GM10248 (cell line): Measurements from ENCODE around the gene CALML6.

ENCODE experiments used
- CTCF ChIA-PET: fragments of 300-600 bp; sonication (Branson Sonifier 250); formaldehyde crosslinking; extraction: SDS; loops from one replicate; lab custom pipeline; 2021; ENCODE audit warnings: antibody characterized with exemption; lab: Yijun Ruan, JAX
- POLR2A ChIA-PET: fragments of 350-650 bp; sonication (Branson Sonifier 250); formaldehyde crosslinking; extraction: SDS; loops from one replicate; lab custom pipeline; 2020; ENCODE audit warnings: antibody characterized with exemption; lab: Yijun Ruan, JAX
- DNase-seq: peaks from one replicate; pipeline ENCODE4 v3.0.0; 2012; ENCODE audit errors: extremely low spot score
- TF ChIP-seq, protein P1 (sequence below): IDR thresholded peaks from 2 replicates; pipeline ENCODE4 v1.5.1; 2012; ENCODE audit warnings: mild to moderate bottlenecking, low read depth; ENCODE audit errors: extremely low read depth, missing control alignments, control extremely low read depth

Gene CALML6

DNA sequence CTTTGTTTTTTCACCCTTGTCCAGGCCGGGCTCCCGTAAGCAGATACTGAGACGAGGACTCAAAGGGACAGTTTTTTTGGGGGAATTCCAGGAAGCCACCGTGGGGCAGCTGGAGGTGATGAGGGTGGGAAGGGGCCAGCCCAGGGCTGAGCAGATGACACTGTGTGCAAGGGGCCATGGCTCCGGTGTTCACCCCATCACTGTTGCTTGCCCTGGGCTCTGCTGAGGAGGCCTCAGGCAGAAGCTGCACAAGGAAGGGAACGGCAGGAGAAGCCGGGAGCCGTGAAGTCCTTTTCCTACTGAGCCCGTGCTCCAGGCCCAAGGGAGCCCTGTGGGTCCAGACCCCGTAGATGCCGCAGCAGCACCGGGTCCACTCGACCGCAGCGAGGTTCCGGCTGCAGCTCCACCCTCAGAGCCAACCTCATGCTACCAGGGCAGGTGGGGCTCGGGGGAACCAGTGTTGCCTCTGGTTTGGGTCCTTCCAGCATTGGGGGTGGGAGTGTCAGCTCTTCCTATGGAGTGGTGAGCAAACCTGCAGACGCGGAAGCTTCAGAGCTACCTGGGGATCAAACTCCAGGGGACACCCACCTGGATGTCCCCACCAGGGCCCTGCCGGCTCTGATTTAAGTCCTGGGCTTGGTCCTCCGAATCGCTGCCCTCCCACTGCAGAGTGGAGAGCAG is 4.3 kb upstream of the CALML6 start:
- no peak for DNase-seq
- ChIA-PET CTCF (no interaction called here), POLR2A (no interaction called here)

DNA sequence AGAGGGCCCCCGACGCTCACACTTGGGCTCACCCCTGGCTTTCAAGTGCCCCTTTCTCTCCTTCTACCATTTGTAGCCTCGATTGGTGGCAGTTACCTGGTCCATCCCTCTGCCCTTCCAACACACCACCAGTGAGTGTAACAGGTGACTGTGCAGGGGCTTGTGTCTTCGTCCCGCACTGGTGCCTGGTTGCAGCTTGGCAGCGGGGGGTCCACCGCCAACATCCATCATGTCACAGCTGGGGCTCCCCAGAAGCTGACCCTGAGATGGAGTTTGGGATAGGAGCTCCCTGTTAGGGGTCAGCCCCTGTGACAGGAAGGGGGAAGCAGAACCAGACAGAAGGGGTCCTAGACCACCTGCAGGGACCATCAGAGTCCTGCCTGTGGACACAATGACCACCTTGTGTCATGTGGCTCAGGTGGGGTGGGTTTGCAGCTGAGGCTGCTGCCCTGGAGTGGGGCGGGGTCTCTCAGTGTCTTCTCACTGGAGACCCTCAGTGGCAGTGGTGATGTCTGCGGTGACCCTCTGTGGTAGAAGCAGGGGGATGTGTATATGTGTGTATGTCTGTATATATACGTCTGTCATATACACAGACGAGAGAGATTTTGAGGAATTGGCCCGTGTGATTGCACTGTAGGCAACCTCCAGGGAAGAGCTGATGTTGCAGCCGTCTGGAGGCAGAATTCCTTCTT is 3.6 kb upstream of the CALML6 start:
- ChIA-PET CTCF (no interaction called here), POLR2A (no interaction called here)
- DNase-seq = no peak
- TF ChIP-seq, protein P1, sequence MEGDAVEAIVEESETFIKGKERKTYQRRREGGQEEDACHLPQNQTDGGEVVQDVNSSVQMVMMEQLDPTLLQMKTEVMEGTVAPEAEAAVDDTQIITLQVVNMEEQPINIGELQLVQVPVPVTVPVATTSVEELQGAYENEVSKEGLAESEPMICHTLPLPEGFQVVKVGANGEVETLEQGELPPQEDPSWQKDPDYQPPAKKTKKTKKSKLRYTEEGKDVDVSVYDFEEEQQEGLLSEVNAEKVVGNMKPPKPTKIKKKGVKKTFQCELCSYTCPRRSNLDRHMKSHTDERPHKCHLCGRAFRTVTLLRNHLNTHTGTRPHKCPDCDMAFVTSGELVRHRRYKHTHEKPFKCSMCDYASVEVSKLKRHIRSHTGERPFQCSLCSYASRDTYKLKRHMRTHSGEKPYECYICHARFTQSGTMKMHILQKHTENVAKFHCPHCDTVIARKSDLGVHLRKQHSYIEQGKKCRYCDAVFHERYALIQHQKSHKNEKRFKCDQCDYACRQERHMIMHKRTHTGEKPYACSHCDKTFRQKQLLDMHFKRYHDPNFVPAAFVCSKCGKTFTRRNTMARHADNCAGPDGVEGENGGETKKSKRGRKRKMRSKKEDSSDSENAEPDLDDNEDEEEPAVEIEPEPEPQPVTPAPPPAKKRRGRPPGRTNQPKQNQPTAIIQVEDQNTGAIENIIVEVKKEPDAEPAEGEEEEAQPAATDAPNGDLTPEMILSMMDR = no peak

More for the DNA sequence above, 4.3 kb upstream of the CALML6 start:
- TF ChIP-seq, protein P1 = no peak

DNA sequence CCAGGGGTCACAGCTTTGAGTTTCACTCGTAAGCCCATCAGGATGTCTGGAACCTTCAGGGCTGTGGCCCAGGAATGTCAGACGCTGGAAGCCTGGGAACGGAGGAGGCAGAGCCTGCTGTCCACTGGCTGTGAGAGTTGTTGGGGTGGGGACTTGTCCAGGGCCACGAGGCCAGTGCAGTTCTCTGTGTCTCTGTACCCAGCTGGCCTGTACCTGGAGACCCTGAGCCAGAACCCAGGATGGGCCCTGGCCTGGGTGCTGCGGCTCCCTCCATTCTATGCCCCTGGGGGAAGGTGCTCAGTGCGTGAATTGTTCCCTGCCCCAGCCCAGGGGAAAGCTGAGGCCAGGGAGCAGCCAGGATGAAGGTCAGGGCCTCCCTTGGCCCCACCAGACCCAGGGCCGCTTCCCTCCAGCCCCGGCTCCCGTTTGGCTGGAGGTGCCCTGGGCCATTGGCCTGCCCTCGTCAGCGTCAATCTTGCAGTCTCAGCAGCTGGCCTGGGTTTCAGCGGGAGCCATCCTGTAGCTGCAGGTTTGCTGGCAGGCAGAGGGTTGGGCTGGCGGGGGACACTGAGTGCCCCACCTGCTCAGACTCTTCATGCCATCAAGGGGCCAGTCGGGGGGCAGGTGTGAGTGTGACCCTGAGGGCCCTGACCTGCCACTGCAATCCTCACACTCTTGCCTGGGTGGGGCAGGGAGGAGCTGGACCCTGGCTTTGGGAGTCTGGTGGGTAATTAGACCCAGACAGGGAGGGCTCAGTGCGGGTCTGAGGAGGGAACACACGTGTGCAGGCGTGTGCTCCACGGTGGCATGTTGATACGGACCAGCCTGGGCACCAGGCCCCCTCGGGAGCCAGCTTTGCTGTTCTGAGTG is 724 bp upstream of the CALML6 start:
- TF ChIP-seq, protein P1 = no peak
- no peak for DNase-seq
- ChIA-PET CTCF (interaction anchor here (1.5 kb wide), 1 partner anchor 131 kb away, joined by 3 read pairs; no protein-coding TSS in a partner anchor), POLR2A (no interaction called here)

GRCh38 chr1:1915911-1916840 is 1.1 kb downstream of the CALML6 start:
- ChIA-PET CTCF (no interaction called here), POLR2A (no interaction called here)
- TF ChIP-seq, protein P1 = no peak
- no peak for DNase-seq

- no peak for DNase-seq
- TF ChIP-seq, protein P1 = no peak
- CTCF ChIA-PET = interaction anchor here (1.4 kb wide), 1 partner anchor 8 kb away, joined by 6 read pairs; no protein-coding TSS in a partner anchor
- POLR2A ChIA-PET = interaction anchor here (1.0 kb wide), 1 partner anchor 8 kb away, joined by 6 read pairs; no protein-coding TSS in a partner anchor
Measured at GRCh38 chr1:1916851-1917251, 1.8 kb downstream of the CALML6 start.
